Activated CD4-positive, alpha-beta T cell treated with anti-CD3 and anti-CD28 coated beads, Interleukin-2, amount 50 U/mL, for 48 hours (primary cell): ENCODE results near the gene APC.
"Not testable (repeated sequence)": the region's sequence is repeated elsewhere in the genome, so short reads cannot be mapped to it uniquely, and the experiment has no call there.

Experiments
- DNase-seq, 2 experiments: peaks; one replicate each; pipeline ENCODE4 v3.0.0-alpha.2; 2020

APC gene

DNA sequence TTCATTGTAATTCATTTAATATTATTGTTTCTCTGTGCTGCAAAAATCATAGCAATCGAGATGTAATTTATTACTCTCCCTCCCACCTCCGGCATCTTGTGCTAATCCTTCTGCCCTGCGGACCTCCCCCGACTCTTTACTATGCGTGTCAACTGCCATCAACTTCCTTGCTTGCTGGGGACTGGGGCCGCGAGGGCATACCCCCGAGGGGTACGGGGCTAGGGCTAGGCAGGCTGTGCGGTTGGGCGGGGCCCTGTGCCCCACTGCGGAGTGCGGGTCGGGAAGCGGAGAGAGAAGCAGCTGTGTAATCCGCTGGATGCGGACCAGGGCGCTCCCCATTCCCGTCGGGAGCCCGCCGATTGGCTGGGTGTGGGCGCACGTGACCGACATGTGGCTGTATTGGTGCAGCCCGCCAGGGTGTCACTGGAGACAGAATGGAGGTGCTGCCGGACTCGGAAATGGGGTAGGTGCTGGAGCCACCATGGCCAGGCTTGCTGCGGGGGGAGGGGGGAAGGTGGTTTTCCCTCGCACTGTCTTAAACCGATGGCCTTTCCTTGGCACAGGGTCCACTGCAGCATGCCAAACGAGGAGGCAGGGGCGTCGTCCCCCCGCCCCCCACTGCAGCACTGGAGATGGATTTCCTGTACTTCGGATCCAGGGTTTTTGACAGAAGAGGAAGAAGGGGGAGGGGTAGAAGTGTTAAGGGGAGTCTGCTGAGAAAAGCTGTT, at the start of gene APC:
Gene APC (plus strand): TSS at position 423 of the 728 bp plus-strand sequence. CDS start 17,006 bp downstream, outside the sequence.
- peak; percentile 85 to 90 for DNase-seq

DNA sequence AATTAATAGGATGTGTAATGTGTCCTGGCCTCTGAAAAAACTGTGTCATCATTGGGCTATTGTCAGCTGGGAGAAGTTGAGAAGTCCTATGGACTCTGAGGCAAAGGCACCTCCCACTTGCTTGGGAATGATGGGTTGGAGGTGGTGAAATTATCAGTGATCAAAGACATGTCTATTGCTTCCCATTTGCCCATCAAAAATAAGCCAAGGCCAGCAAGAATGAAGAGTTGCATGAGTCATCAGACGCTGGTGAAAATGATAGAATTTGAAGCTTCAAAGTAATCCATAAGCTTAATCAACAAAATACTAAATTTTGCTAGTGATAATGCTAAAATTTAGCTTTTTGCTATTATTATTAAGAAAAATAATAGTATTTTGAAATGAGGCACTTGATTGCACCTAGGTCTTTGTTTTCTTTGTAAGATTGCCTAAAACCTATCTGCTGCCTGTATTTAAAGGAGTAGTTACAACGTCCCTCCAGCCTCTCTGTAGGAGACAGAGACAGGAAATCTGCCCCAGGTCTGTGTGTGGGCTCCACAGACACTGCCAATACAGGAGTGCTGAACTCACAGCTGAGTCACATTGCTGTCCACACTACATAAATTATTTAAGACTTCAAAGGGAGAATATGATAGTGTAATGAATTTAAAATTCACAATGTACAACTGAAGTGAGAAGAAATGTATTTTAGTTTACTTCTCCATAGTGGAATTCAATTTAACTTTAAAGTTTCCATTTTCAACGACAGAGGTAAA, 48.4 kb upstream of the APC start:
- DNase-seq: no peak

DNA sequence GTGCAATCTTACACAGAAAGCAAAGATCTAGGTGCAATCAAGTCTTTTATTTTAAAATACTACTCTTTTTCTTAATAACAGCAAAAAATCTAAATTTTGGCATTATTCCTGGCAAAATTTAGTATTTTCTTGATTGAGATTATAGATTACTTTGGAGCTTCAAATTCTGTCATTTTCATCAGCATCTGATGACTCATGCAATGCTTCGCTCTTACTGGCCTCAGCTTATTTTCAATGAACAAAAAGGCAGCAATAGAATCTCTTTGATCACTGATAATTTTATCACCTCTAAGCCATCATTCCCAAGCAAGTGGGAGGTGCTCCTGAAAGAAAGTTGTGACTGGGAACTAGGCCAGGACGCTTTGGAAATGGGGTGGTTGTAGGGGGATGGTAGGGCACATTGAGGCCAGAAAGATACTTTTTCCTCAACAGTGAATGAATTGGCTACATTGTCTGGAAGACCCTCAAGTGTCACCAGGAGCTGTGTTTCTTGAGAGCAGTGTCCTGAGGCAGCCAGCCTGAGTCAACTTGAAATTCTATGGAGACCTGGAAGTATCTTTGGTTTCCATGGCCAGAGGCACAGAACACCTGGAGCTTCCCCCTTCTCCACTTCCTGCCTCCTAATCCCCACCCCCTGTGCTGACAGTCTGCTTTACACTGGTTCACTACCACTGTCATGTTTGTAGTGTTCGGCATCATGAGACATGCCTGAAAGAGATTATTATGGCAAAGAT, 46.9 kb upstream of the APC start:
- no peak for DNase-seq

DNA sequence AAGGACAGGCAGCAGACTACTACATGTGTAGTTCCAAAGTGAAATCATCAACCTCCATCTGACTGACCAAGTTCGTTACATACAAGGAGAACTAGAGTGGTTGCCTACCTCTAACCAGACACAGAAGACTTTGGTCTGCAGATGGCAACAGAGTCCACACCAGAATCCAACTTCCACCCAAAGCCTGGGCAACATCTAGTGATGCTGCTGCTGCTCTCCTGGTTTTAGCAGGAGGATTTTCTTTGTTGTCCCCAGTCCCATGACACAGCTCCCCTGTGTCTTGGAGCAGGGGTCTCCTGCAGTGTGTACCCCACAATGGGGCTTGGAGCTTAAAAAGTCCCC, 46.4 kb upstream of the APC start:
- DNase-seq: no peak

DNA sequence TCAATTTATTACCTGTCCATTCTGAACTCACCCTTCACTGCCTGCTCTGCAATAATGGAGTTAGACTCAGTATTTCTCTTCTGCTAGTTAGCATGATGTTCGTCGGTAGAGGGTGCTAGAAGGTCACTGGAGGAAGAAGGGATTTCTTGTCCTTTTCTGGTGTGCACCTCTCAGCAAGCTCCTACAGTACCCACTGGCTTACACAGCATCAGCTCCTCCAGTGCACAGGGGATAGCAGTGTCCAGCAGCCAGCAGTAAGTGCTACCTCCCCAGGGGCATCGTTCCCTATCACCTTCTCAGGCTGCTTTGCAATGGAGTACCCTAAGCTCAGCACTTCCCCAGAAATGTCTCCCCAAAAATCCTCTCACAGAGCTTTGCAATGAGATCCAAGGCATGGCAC, 45.9 kb upstream of the APC start:
- peak in 1 of 2 experiments; percentile 26 for DNase-seq

DNA sequence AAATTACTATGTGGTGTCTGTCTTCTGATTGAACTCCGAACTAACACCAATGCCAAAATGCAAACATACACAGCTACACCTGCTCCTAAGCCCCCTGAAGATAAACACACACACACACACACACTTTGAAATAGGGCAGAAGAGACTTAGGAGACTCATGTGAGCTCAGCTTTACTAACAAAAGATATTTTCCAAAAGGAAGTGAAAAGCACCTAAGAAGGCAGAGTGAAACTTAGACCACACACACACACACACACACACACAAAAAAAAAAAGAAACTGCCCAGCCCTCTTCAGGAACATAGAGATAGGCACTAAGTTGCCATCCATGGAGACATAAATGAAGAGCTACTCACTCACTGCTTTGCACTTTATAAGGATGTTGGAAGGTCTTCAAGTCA, 45.2 kb upstream of the APC start:
- no peak for DNase-seq

DNA sequence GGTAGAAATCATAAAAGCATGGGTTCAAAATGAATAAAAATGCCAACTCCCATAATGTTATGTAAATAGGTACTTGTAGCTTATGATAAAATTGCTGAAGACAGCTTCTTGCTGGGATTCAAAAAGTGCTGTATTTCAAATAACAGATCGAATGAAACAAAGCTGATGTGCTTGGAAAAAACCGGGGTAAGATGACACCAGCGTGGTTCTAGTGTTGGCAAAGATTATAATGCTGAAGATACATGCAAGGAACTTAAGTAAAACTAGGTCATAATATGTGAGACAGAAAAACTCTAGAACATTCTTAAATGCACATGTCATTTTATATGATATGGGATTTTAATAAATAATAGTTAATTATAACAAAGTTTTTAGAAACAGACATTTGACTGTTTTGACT, 44.4 kb upstream of the APC start:
- DNase-seq: no peak

DNA sequence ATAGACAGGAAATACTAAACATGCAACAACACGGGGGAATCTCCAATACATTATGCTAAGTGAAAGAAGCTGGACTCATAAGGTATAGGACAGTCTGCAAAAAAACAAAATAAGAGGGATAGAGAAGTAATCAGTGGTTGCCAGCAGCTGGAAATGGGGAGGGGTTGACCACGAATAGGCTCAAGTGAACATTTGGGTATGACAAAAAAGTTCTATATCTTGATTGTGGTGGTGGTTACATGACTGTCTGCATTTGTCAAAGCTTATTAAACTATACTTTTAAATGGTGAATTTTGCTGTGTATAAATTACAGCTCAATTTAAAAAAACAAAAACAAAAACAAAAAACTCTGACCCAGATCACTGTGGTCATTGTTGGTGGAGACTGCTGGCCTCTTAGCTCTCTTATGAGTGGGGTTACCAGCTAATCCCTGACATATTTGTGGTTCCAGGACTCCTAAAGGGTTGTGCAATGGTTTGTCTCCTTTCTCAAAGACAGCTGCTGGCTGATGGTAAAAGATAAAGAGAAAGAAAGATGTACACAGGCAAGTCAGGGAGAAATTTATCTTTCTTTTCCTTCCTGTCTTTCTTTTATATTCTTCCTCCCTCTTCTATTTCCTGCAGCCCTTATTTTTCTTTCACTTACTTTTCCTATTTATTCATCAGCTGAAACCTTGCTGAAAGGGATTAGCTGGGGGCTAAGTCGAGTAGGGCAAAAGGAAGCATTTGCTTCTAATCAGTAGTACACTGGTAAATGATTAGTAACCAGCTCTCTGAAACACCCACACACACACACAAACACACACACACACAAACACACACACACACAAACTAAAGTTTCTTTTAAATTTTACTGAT, 42.6 kb upstream of the APC start:
- no peak for DNase-seq

DNA sequence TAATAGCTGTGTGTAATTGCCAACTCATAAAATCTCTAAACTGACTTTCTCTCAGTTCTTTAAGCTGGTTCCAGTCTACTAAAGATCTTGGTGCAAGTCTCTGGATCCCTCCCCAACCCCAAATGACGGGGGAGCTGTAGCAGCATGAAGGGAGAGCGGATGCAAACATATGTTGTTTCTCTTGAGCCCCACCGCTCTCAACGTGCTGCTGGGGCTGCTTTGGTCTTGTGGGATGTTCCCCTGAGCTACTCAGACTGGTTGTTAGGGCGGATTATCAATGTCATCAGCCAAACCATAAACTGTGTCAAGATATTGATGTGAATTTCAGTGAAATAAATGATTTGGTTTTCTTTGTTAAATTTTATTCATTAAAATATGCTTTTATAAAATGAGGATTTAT, 40.9 kb upstream of the APC start:
- DNase-seq: no peak

DNA sequence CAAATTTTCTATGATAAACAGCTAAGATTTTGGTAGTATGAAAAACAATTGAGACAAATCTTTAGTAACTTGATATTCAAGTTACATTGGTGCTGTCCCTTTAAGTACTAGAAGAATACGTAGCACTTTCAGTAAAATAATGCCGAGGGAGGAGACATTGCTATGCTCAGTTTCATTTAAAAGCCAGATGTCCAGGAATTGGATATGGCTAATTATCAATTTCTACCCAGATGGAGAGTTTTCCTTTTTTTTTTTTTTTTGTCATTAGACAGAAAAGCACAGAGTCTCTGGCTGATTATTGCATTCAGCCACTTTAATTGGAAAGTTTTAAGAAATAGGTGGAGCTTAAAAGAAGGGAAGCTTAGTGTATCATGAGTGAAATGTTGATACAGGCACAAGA, 40.4 kb upstream of the APC start:
- DNase-seq: no peak

DNA sequence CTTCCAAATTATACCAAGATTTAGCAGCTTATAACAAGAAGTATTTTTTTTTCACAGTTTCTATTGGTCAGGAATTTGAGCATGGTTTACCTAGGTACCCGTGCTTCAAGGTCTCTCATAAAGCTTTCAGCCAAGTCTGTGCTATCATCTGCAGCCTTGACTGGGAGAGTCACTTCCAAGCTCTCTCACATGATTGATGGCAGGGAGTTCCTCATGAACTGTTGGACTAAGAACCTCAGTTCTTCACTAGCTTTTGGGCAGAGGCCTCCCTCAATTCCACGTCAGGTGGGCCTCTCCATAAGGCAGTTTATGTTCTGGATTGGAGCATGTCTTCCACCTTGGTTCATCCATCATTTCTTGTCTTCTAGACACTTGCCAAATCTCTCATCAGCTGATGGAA, 39.9 kb upstream of the APC start:
- DNase-seq: no peak

DNA sequence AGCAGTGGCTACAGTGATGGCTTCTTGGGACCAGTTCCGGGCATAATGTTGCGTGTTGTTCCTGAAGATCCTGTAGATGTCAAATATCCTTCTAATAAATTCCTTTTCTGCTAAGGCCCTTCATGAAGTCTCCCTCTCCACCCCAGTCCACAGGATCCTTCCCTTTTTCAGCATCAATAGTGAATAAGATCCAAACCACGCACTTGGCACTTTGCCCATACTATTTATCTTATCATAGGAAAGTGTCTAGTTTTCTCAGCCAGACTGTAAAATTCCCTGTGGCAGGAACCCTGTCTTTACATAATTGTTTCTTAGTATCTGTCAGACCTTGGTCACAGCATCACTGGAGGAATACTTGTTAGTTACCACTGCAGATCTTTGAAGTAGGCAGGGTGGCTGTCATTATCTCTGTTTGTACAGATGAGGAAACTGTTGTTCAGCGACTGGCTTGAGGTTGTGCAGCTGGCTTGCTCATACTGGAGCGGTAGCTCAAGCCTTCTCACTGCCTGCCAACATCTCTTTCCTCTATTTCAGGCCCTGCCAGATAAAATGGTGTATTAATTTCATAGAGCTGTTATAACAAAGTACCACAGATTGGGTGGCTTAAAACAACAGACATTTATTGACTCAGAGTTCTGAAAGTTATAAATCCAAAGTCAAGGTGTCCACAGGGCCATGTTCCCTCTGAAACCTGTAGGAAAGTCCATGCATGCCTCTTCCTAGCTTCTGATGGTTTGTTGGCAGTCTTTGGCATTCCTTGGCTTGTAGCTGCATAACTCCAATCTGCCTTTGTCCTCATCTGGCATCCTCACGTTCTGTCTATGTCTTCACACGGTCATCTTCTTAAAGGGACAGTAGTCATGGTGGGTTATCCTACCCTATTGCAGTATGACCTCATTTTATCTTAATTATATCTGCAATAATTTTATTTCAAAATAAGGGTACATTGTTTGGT, 33.5 kb upstream of the APC start:
- DNase-seq: no peak

DNA sequence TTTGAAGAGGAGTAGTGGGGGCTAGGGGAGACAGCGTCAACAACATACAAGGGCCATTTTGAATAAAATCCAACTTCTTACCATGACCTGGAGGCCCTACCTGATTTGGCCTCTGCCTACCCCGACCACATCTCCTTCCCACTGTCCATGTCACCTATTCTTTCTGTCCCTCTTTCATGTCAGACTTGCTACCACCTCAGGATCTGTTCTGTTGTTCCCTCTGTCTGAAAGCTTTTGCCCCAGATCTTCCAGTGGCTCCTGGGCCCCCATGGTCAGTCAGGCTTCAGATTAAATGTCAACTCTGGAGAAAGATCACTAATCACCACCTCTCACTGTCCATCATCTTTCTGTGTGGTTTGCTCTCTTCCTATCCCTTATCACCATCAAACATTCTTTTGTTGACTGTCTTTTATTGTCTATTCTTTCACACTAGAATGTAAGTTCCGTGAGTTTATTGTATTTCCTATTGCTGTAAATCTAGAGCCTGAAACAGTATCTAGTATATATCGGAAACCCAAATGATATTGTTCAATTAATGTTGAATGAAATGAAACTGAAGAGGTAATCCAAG, 31.2 kb upstream of the APC start:
- DNase-seq: no peak

DNA sequence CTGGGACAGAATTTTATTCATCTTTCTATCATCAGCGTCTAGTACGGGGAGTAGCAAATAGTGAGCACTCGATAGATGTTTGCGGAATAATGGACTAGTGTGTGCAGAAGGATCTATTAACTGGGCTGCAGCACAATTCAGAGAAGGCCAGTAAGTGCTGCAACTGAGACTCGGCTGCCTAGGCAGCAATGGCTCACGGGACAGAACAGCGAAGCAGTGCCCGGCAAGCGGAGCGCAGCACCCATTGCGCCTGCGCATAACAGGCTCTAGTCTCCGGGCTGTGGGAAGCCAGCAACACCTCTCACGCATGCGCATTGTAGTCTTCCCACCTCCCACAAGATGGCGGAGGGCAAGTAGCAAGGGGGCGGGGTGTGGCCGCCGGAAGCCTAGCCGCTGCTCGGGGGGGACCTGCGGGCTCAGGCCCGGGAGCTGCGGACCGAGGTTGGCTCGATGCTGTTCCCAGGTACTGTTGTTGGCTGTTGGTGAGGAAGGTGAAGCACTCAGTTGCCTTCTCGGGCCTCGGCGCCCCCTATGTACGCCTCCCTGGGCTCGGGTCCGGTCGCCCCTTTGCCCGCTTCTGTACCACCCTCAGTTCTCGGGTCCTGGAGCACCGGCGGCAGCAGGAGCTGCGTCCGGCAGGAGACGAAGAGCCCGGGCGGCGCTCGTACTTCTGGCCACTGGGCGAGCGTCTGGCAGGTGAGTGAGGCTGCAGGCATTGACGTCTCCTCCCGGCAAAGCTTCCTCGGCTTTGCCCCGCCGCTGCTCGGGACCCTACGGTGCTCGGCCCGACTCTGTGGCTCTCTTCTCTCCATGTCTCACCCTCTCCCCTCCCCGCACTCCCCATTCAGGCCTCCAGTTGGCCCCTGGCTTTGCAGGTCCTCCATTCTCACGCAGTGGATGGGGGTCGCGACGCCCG, 30.2 kb upstream of the APC start:
- DNase-seq: peak; percentile 94 to 96

DNA sequence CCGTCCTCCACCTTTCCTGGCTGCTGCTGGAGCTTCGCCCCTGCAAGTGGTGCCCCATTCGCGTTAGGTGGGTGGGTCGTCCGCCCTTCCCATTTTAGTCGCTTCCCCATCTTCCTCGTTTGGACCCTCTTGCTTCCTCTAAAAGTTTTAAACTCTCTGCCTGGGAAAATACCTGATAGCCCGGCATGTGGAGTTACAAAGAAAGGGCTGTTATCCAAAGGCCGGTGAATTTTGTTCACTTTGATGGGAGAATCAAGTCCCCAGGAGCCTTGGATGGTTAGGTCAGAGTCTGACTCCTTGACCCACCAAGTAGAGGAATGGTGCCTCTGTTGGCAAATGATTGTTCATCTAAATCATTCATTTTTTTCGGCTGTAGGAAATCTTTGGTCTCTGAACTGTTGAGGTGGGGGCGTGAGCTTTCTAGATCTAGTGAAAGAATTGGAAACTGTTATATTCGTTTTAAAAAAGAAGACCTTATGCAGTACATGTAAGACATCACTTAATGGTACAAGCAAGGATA, 29.5 kb upstream of the APC start:
- DNase-seq: no peak

DNA sequence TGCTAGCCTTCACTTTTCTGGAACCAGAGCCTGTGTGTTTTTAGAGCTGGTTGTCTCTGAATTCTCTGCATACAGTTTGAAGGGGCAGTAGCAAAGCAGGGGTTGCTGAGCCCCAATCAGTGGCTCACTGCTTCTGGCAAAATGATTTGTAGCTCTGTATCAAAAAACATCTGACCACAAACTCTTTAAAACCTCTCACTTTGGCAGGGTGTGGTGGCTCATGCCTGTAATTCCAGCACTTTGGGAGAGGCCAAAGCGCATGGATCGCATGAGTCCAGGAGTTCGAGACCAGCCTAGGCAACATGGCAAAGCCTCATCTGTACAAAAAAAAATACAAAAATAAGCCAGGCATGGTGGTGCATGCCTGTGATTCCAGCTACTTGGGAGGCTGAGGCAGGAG, 28.3 kb upstream of the APC start:
- DNase-seq: no peak

DNA sequence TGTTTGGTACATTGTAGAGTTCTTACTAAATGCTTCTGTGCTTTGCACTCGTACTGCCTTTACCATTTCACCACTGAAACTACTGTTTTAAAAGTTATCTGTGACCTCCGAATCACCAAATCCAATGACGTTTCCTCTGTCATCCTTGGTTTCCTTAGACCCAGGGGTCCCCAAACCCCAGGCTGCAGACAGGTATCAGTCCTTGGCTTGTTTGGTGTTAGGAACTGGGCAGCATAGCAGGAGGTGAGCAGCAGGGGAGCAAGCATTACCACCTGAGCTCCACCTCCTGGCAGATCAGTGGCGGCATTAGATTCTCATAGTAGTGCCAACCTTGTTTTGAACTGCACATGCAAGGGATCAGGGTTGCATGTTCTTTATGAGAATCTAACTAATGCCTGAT, 26.8 kb upstream of the APC start:
- DNase-seq: no peak

DNA sequence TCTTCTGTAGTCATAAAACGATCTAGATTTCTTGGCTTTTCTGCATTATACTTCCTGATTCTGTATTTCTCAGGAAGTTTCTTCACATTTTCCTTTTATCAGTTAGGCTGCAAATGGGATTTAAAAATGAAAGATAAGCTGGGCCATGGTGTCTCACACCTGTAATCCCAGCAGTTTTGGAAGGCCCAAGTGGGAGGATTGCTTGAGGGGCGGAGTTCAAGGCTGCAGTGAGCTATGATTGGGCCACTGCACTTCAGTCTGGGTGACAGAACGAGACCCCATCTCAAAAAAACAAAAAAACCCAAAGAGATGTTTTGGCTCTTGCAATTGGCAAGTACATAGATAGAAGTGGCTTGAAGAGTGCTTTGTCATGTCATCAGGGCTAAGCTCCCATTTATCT, 26.2 kb upstream of the APC start:
- no peak for DNase-seq

DNA sequence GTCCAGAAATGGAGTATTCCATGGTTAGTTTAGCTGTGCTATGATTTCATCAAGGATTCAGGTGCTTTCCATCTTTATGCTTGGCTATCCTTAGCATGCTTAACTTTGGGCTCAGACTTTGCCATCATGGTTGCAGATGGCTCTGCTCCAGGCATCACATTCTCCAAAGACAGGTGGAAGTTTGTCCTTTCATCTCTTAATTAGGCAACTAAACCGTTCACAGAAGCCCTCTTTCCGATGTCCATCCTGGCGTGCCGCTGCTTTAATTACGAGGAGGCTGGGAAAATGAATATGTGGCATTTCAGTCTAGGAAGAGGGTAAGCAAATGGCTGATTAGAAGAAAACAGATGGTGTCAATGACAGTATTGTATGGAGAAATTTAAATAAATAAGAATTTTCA, 24.5 kb upstream of the APC start:
- no peak for DNase-seq

DNA sequence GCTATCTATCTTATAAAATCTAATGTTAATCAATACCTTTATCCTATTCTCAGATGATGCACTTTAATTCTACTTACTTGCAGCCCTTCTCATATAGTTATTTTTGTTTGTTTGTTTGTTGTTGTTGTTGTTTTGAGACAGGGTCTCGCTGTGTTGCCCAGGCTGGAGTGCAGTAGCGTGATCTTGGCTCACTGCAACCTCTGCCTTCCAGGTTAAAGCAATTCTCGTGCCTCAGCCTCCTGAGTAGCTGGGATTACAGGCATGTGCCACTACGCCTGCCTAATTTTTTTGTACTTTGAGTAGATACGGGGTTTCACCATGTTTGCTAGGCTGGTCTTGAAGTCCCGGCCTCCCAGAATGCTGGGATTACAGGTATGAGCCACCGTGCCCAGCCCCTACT, 20.8 kb upstream of the APC start:
- not testable (repeated sequence) for DNase-seq
